ENCODE results near the gene MAN1A2.

MAN1A2 gene

GRCh38 chr1:117577191-117577885 lies 210.1 kb downstream of the MAN1A2 start:
- TF ChIP-seq CTCF (IDR thresholded peaks at IDR 0.05) (no peak), ZFX (IDR thresholded peaks at IDR 0.05; ENCODE audit: borderline replicate concordance) (no peak)
- H3K27ac ChIP-seq: no peak overlapping the region

GRCh38 chr1:117578466-117578865 lies 211.2 kb downstream of the MAN1A2 start:
- no peak for TF ChIP-seq CTCF (IDR thresholded peaks at IDR 0.05)
- TF ChIP-seq ZFX (IDR thresholded peaks at IDR 0.05; ENCODE audit: borderline replicate concordance): no peak
- no peak overlapping the region for H3K27ac ChIP-seq
